Mesodermal cell (in vitro differentiated cells): ENCODE data around the gene USP25.

ENCODE experiments used
- H3K27ac ChIP-seq: 2 replicates; pipeline ENCODE4 v1.7.0; 2013; ENCODE audit warnings: mild to moderate bottlenecking, low read depth, low read length, moderate library complexity; ENCODE audit not compliant: severe bottlenecking
- H3K36me3 ChIP-seq: 2 replicates; pipeline ENCODE4 v1.7.1; 2013; ENCODE audit warnings: mild to moderate bottlenecking, low read length, moderate library complexity; ENCODE audit not compliant: control insufficient read depth, insufficient read depth
- H3K4me1 ChIP-seq: one replicate; pipeline ENCODE4 v1.7.1; 2013; ENCODE audit warnings: mild to moderate bottlenecking, low read length; ENCODE audit not compliant: insufficient read depth, control insufficient read depth, poor library complexity, severe bottlenecking
- H3K4me3 ChIP-seq: 2 replicates; pipeline ENCODE4 v1.7.0; 2013; ENCODE audit warnings: low read length, control low read depth, mild to moderate bottlenecking; ENCODE audit not compliant: insufficient read depth, poor library complexity, severe bottlenecking; ENCODE audit errors: extremely low read depth
- H3K9me3 ChIP-seq: 2 replicates; pipeline ENCODE4 v1.7.1; 2013; ENCODE audit warnings: mild to moderate bottlenecking, low read length, moderate library complexity; ENCODE audit not compliant: control insufficient read depth
- WGBS, 2 experiments: methylation state at CpG; one replicate each; pipeline ENCODE4 v1.1.5; 2013; ENCODE audit warnings: missing lambda C conversion rate in 2 of 2; ENCODE audit not compliant: insufficient coverage in 2 of 2; 5-methylcytosine and 5-hydroxymethylcytosine counted together

USP25 gene

GRCh38 chr21:15748586-15748985 lies 18.8 kb downstream of the USP25 start:
- Histone ChIP-seq H3K9me3 (no peaks in the 10 kb centered on the region), H3K27ac (no peak overlapping the region), H3K4me1 (peaks cover 4% of the 10 kb centered on the region), H3K36me3 (peaks cover 2% of the 10 kb centered on the region), H3K4me3 (no peak overlapping the region)
- no CpG with 5 or more reads among the region's 1 CpG for WGBS, 2 experiments

- Histone ChIP-seq H3K9me3 (no peaks in the 10 kb centered on the region), H3K27ac (no peak overlapping the region), H3K4me3 (no peak overlapping the region), H3K36me3 (no peaks in the 10 kb centered on the region), H3K4me1 (peaks cover 7% of the 10 kb centered on the region)
- WGBS, 2 experiments = 85 to 100% methylated on average over 1 of the region's 5 CpGs
These were observed 19.5 kb downstream of the USP25 start for GRCh38 chr21:15749082-15749860.

- H3K36me3 ChIP-seq = no peaks in the 10 kb centered on the region
These were observed 20.0 kb downstream of the USP25 start for GRCh38 chr21:15749861-15750159.

GRCh38 chr21:15751037-15751436 lies 21.3 kb downstream of the USP25 start:
- no CpG with 5 or more reads among the region's 1 CpG for WGBS, 2 experiments
- Histone ChIP-seq H3K4me3 (no peak overlapping the region), H3K4me1 (peaks cover 9% of the 10 kb centered on the region), H3K27ac (no peak overlapping the region), H3K36me3 (no peaks in the 10 kb centered on the region), H3K9me3 (no peaks in the 10 kb centered on the region)

More at GRCh38 chr21:15749861-15750159, 20.0 kb downstream of the USP25 start:
- Histone ChIP-seq H3K4me3 (no peak overlapping the region), H3K4me1 (peaks cover 9% of the 10 kb centered on the region), H3K27ac (no peak overlapping the region), H3K9me3 (no peaks in the 10 kb centered on the region)
- WGBS, 2 experiments = 100% methylated on average over 1 of the region's 2 CpGs; no CpG with 5 or more reads in 1 of the 2 experiments

GRCh38 chr21:15751546-15751945 lies 21.8 kb downstream of the USP25 start:
- Histone ChIP-seq H3K27ac (no peak overlapping the region), H3K4me3 (no peak overlapping the region), H3K9me3 (peaks cover under 1% of the 10 kb centered on the region), H3K36me3 (no peaks in the 10 kb centered on the region), H3K4me1 (peaks cover 9% of the 10 kb centered on the region)

- peaks cover 4% of the 10 kb centered on the region for H3K36me3 ChIP-seq
- H3K27ac ChIP-seq = no peak overlapping the region
- WGBS, 2 experiments = 58 to 76% methylated on average over 2 to 3 of the region's 3 CpGs
- peaks cover 12% of the 10 kb centered on the region for H3K9me3 ChIP-seq
- H3K4me3 ChIP-seq = no peak overlapping the region
- H3K4me1 ChIP-seq = peaks cover 9% of the 10 kb centered on the region
These were observed 23.1 kb downstream of the USP25 start for GRCh38 chr21:15752763-15753407.

- Histone ChIP-seq H3K9me3 (peaks cover 16% of the 10 kb centered on the region), H3K4me1 (peaks cover 9% of the 10 kb centered on the region), H3K36me3 (peaks cover 4% of the 10 kb centered on the region), H3K27ac (no peak overlapping the region), H3K4me3 (no peak overlapping the region)
- no CpG with 5 or more reads among the region's 1 CpG for WGBS, 2 experiments
These were observed 24.0 kb downstream of the USP25 start for GRCh38 chr21:15753741-15754140.

GRCh38 chr21:15754640-15755039 lies 24.9 kb downstream of the USP25 start:
- no peak overlapping the region for H3K27ac ChIP-seq
- peaks cover 16% of the 10 kb centered on the region for H3K9me3 ChIP-seq
- peaks cover 4% of the 10 kb centered on the region for H3K36me3 ChIP-seq
- WGBS, 2 experiments = no CpG with 5 or more reads among the region's 1 CpG
- H3K4me3 ChIP-seq = no peak overlapping the region
- peaks cover 6% of the 10 kb centered on the region for H3K4me1 ChIP-seq

- Histone ChIP-seq H3K4me3 (no peak overlapping the region), H3K27ac (no peak overlapping the region), H3K36me3 (peaks cover 4% of the 10 kb centered on the region), H3K4me1 (peaks cover 4% of the 10 kb centered on the region), H3K9me3 (peaks cover 16% of the 10 kb centered on the region)
- WGBS, 2 experiments = no CpG with 5 or more reads among the region's 3 CpGs
These were observed 25.3 kb downstream of the USP25 start for GRCh38 chr21:15755125-15755524.

GRCh38 chr21:15759469-15759868 lies 29.7 kb downstream of the USP25 start:
- H3K36me3 ChIP-seq = peaks cover 10% of the 10 kb centered on the region
- H3K4me1 ChIP-seq = no peaks in the 10 kb centered on the region
- H3K4me3 ChIP-seq = no peak overlapping the region
- peaks cover 20% of the 10 kb centered on the region for H3K9me3 ChIP-seq
- WGBS, 2 experiments = 67 to 88% methylated on average over 1 of the region's 2 CpGs
- no peak overlapping the region for H3K27ac ChIP-seq

GRCh38 chr21:15761507-15762100 lies 31.8 kb downstream of the USP25 start:
- Histone ChIP-seq H3K36me3 (peaks cover 10% of the 10 kb centered on the region), H3K9me3 (peaks cover 18% of the 10 kb centered on the region), H3K4me3 (no peak overlapping the region), H3K4me1 (no peaks in the 10 kb centered on the region), H3K27ac (no peak overlapping the region)
- WGBS, 2 experiments = 83 to 87% methylated on average over 3 to 5 of the region's 7 CpGs
